Loucy (cell line): ENCODE results near the gene TRIO.

Experiments
- EZH2phosphoT487 ChIP-seq: fragments of 200-600 bp; IDR thresholded peaks from 2 replicates; pipeline ENCODE4 v1.6.1; 2018; ENCODE audit warnings: antibody characterized with exemption, mild to moderate bottlenecking, moderate library complexity, borderline replicate concordance
- TF ChIP-seq, protein P1 (sequence below): fragments of 200-600 bp; sonication (generic); conservative IDR thresholded peaks from 2 replicates; pipeline ENCODE4 v1.5.1; 2014; ENCODE audit warnings: mild to moderate bottlenecking, antibody characterized with exemption, low read length

DNA sequence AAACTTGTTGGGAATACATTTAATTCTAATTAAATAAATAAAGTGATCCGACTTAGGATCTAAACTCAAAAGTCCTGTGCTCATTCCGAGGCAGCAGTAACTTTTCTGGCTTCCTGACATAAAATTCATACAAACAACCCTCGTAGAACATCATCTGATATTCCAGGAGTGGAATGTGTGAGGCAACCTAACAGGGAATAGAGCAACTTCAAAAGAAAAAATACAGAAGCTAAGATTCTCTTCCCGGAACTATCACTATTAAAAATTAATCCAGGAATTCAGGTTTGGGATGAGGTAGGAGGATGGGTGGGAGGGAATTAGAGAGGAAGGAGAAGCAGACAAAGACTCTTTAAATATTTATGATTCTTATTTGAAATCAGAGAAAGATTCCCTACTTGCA is 32.9 kb upstream of the TRIO start:
- TF ChIP-seq, protein P1, sequence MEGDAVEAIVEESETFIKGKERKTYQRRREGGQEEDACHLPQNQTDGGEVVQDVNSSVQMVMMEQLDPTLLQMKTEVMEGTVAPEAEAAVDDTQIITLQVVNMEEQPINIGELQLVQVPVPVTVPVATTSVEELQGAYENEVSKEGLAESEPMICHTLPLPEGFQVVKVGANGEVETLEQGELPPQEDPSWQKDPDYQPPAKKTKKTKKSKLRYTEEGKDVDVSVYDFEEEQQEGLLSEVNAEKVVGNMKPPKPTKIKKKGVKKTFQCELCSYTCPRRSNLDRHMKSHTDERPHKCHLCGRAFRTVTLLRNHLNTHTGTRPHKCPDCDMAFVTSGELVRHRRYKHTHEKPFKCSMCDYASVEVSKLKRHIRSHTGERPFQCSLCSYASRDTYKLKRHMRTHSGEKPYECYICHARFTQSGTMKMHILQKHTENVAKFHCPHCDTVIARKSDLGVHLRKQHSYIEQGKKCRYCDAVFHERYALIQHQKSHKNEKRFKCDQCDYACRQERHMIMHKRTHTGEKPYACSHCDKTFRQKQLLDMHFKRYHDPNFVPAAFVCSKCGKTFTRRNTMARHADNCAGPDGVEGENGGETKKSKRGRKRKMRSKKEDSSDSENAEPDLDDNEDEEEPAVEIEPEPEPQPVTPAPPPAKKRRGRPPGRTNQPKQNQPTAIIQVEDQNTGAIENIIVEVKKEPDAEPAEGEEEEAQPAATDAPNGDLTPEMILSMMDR: no peak
- TF ChIP-seq EZH2phosphoT487: no peak
